Measurements from ENCODE around the gene DMD.

DNA sequence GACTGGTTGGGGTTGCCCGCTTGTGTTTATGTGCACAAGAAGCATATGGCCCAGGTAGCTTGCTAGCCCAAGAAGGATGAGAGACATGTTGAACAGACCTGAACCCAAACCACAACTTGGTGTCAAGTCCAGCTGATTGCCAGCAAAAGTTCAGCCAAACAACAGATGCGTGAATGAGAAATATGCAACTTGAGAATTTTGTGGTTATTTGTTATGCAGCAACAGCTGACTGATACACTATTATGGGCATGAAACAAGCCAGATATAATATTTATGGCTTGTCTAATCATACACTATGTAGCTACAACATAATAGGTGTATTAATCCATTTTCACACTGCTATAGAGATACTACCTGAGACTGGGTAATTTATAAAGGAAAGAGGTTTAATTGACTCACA lies 2073.2 kb downstream of the DMD start:
- no peak for TF ChIP-seq POLR2A (IDR thresholded peaks at IDR 0.05)
- TF ChIP-seq, protein P1, sequence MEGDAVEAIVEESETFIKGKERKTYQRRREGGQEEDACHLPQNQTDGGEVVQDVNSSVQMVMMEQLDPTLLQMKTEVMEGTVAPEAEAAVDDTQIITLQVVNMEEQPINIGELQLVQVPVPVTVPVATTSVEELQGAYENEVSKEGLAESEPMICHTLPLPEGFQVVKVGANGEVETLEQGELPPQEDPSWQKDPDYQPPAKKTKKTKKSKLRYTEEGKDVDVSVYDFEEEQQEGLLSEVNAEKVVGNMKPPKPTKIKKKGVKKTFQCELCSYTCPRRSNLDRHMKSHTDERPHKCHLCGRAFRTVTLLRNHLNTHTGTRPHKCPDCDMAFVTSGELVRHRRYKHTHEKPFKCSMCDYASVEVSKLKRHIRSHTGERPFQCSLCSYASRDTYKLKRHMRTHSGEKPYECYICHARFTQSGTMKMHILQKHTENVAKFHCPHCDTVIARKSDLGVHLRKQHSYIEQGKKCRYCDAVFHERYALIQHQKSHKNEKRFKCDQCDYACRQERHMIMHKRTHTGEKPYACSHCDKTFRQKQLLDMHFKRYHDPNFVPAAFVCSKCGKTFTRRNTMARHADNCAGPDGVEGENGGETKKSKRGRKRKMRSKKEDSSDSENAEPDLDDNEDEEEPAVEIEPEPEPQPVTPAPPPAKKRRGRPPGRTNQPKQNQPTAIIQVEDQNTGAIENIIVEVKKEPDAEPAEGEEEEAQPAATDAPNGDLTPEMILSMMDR (IDR thresholded peaks at IDR 0.05) = no peak
